Sigmoid colon (tissue), 4 donors: Measurements from ENCODE around the gene ITGB2.

Source experiments
- EP300 ChIP-seq, 4 donors: sonication (generic); formaldehyde crosslinking; IDR thresholded peaks; one replicate each; pipeline ENCODE4 v1.6.1; 2017; ENCODE audit warnings: antibody characterized with exemption in 4 of 4
- TF ChIP-seq, protein P1 (sequence below), 4 experiments: fragments of 450-650 bp in 3 of 4; fragments of 200-600 bp in 1 of 4; IDR thresholded peaks; one replicate each; pipeline ENCODE4 v1.5.1; 2016 to 2019; ENCODE audit warnings: antibody characterized with exemption in 4 of 4, mild to moderate bottlenecking in 3 of 4, moderate library complexity in 2 of 4

DNA sequence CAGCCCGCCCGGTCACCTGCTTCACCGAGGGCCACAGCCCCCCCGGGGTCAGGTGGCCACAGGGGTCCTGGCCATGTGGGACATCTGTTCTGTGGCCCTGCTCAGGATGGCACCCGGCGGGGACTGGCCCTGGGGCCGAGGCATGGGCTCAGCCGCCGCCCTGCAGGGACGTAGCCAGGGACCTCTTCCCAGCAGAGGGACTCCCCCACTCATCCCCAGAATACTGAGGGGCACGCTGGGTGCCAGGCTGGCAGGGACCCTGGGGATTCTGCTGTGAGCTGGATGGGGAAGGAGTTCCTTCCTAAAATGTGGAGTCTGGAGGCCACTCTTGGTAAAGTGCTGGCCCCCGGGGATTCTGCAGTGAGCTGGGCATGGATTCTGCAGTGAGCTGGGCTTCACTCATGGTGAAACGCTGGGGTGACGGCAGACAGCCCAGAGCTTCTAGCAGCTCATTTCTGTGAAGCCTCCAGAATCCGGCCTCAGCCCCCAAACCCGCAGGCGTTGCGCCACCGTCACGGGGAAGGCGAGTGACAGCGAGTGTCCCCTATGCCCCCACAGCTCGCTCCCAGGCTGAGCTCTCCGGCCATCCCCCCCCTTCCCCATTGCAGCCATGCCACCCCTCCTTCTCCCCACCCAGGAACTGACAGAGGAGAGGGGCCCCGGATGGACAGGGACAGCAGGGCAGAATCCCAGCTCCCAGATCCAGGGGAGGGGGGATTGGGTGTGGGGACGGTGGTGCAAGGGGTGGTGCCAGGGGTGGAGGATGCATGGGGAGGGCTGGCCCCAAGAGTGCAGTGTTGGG lies 1.4 kb downstream of the ITGB2 start:
- TF ChIP-seq, protein P1, sequence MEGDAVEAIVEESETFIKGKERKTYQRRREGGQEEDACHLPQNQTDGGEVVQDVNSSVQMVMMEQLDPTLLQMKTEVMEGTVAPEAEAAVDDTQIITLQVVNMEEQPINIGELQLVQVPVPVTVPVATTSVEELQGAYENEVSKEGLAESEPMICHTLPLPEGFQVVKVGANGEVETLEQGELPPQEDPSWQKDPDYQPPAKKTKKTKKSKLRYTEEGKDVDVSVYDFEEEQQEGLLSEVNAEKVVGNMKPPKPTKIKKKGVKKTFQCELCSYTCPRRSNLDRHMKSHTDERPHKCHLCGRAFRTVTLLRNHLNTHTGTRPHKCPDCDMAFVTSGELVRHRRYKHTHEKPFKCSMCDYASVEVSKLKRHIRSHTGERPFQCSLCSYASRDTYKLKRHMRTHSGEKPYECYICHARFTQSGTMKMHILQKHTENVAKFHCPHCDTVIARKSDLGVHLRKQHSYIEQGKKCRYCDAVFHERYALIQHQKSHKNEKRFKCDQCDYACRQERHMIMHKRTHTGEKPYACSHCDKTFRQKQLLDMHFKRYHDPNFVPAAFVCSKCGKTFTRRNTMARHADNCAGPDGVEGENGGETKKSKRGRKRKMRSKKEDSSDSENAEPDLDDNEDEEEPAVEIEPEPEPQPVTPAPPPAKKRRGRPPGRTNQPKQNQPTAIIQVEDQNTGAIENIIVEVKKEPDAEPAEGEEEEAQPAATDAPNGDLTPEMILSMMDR (IDR thresholded peaks at IDR 0.05): no peak
- no peak for TF ChIP-seq EP300 (IDR thresholded peaks at IDR 0.05)
